ENCODE measurements around the gene HECTD1.

Gene HECTD1

DNA sequence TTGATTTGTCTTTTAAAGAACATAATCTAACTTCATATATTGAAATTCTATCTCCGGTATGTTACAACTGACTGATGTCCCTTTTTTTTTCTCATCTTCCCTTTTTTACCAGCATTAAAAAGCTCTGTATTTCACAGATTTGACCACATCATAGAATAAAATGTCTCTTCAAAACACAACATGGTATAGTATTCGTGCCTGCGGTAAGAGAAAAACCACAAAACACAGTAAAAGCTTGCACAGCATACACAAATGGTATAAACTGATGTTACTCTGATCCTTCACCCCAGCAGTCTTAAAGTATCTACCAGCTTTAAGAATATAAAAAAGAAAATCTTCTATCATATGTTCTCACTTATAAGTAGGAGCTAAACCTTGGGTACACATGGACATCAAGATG lies 83.4 kb downstream of the HECTD1 start:
- no peak for TF ChIP-seq CEBPB (IDR thresholded peaks at IDR 0.05)
- TF ChIP-seq, protein P1, sequence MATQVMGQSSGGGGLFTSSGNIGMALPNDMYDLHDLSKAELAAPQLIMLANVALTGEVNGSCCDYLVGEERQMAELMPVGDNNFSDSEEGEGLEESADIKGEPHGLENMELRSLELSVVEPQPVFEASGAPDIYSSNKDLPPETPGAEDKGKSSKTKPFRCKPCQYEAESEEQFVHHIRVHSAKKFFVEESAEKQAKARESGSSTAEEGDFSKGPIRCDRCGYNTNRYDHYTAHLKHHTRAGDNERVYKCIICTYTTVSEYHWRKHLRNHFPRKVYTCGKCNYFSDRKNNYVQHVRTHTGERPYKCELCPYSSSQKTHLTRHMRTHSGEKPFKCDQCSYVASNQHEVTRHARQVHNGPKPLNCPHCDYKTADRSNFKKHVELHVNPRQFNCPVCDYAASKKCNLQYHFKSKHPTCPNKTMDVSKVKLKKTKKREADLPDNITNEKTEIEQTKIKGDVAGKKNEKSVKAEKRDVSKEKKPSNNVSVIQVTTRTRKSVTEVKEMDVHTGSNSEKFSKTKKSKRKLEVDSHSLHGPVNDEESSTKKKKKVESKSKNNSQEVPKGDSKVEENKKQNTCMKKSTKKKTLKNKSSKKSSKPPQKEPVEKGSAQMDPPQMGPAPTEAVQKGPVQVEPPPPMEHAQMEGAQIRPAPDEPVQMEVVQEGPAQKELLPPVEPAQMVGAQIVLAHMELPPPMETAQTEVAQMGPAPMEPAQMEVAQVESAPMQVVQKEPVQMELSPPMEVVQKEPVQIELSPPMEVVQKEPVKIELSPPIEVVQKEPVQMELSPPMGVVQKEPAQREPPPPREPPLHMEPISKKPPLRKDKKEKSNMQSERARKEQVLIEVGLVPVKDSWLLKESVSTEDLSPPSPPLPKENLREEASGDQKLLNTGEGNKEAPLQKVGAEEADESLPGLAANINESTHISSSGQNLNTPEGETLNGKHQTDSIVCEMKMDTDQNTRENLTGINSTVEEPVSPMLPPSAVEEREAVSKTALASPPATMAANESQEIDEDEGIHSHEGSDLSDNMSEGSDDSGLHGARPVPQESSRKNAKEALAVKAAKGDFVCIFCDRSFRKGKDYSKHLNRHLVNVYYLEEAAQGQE (IDR thresholded peaks at IDR 0.05; ENCODE audit: low read depth), result no peak
- no peak for TF ChIP-seq EP300 (IDR thresholded peaks at IDR 0.05; ENCODE audit: borderline replicate concordance)
- no peak for TF ChIP-seq CREB1 (IDR thresholded peaks at IDR 0.05; ENCODE audit: low read depth)

DNA sequence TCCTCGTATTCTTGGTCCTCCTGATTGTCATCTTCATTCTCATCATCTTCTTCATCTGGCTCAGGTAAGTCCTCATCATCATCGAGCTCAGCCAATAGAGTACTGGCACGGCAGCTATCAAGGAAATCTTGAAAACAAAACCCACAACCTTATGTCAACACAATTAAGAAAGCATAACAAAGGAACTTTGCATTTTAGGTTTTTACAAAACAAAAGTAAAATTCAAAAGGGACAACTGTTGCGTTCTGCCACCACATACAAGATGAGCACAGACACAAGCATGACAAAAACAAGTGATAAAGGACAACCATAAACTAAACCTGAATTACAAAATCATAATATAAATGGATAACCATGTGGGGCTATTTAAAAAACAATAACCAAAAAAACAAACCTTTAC lies 84.7 kb downstream of the HECTD1 start:
- TF ChIP-seq CEBPB (IDR thresholded peaks at IDR 0.05), result no peak
- TF ChIP-seq, protein P2, sequence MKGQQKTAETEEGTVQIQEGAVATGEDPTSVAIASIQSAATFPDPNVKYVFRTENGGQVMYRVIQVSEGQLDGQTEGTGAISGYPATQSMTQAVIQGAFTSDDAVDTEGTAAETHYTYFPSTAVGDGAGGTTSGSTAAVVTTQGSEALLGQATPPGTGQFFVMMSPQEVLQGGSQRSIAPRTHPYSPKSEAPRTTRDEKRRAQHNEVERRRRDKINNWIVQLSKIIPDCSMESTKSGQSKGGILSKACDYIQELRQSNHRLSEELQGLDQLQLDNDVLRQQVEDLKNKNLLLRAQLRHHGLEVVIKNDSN (IDR thresholded peaks at IDR 0.05), result no peak

DNA sequence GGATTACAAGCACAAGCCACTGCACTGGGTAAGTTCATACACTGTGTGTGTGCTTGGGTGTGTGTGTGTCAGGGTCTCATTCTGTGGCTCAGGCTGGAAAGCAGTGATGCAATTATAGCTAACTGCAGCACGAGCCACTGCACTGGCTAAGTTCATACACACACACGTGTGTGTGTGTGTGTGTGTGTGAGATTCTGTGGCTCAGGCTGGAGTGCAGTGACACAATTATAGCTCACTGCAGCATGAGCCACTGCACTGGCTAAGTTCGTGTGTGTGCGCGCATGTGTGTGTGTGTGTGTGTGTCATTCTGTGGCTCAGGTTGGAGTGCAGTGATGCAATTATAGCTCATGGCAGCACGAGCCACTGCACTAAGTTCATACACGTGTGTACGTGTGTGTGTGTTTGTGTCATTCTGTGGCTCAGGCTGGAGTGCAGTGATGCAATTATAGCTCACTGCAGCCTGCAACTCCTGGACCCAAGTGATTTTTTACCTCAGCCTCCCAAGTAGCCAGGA lies 85.4 kb downstream of the HECTD1 start:
- no peak for TF ChIP-seq EGR1 (IDR thresholded peaks at IDR 0.05)
- no peak for TF ChIP-seq EP300 (IDR thresholded peaks at IDR 0.05; ENCODE audit: borderline replicate concordance)
- TF ChIP-seq TCF12 (IDR thresholded peaks at IDR 0.05; ENCODE audit: low read depth), result no peak
- TF ChIP-seq YY1 (IDR thresholded peaks at IDR 0.05; ENCODE audit: low read depth), result no peak
- no peak for TF ChIP-seq CREB1 (IDR thresholded peaks at IDR 0.05; ENCODE audit: low read depth)
- no peak for TF ChIP-seq TEAD4 (IDR thresholded peaks at IDR 0.05)
- TF ChIP-seq NFIC (IDR thresholded peaks at IDR 0.05), result no peak
- TF ChIP-seq, protein P2 (IDR thresholded peaks at IDR 0.05), result no peak
- TF ChIP-seq, protein P1 (IDR thresholded peaks at IDR 0.05; ENCODE audit: low read depth), result no peak
- no peak for TF ChIP-seq RAD21 (IDR thresholded peaks at IDR 0.05; ENCODE audit: low read depth)
- TF ChIP-seq ZBTB7A (IDR thresholded peaks at IDR 0.05; ENCODE audit: low read depth), result no peak
- no peak for TF ChIP-seq TAF1 (IDR thresholded peaks at IDR 0.05; ENCODE audit: low read depth)
- no peak for TF ChIP-seq FOXM1 (IDR thresholded peaks at IDR 0.05; ENCODE audit: borderline replicate concordance, low read depth)
- TF ChIP-seq CEBPB (IDR thresholded peaks at IDR 0.05), result no peak

DNA sequence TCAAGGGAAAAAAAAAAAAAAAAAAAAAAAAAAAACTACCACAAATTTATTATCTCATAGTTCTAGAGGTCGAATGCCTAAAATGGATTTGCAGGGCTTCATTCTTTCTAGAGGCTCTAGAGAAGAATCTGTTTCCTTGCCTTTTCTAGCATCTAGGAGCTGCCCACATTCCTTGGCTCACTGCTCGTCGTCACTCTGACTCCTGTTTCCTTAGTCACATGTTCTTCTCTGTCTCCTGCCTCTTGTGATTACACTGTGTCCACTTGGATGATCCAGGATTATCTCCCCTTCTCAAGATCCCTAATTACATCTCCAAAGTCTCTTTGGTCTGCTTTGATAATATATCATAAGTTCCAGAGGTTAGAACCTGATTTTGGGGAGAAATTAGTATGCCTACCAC lies 88.7 kb downstream of the HECTD1 start:
- TF ChIP-seq, protein P2 (IDR thresholded peaks at IDR 0.05), result no peak
- no peak for TF ChIP-seq RAD21 (IDR thresholded peaks at IDR 0.05; ENCODE audit: low read depth)
- TF ChIP-seq ZBTB7A (IDR thresholded peaks at IDR 0.05; ENCODE audit: low read depth), result no peak
- TF ChIP-seq, protein P3, sequence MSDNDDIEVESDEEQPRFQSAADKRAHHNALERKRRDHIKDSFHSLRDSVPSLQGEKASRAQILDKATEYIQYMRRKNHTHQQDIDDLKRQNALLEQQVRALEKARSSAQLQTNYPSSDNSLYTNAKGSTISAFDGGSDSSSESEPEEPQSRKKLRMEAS (IDR thresholded peaks at IDR 0.05), result no peak

DNA sequence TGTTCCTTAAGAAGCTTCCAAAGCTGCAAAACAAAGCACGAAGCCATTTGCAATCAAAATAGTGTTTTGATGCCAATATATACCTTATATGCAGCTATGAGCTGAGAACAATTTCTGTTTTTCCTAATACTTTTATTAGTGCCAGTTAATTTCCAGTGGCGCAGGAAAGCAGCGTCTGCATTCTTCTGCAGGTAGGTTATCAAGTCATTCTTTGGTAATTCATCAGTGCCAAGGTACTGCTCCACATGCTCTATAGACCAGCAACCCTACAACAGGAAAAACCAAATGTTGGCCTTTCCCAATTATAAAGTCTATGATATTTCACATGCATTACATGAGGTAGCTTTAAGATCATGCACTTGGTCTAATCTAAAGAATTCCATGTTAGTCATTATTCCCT lies 93.8 kb downstream of the HECTD1 start:
- TF ChIP-seq EP300 (IDR thresholded peaks at IDR 0.05; ENCODE audit: borderline replicate concordance) (no peak), ZBTB7A (IDR thresholded peaks at IDR 0.05; ENCODE audit: low read depth) (no peak), CEBPB (IDR thresholded peaks at IDR 0.05) (no peak), TEAD4 (IDR thresholded peaks at IDR 0.05) (no peak), TCF12 (IDR thresholded peaks at IDR 0.05; ENCODE audit: low read depth) (no peak), CREB1 (IDR thresholded peaks at IDR 0.05; ENCODE audit: low read depth) (no peak), EGR1 (IDR thresholded peaks at IDR 0.05) (no peak), RAD21 (IDR thresholded peaks at IDR 0.05; ENCODE audit: low read depth) (no peak)
- TF ChIP-seq, protein P3 (IDR thresholded peaks at IDR 0.05), result no peak
- TF ChIP-seq, protein P2 (IDR thresholded peaks at IDR 0.05), result no peak
- TF ChIP-seq, protein P1 (IDR thresholded peaks at IDR 0.05; ENCODE audit: low read depth), result no peak
